Psoas muscle (tissue), 8 donors: ENCODE results near the gene ANXA3. TPM values are rescaled to one million over a fixed set of nuclear protein-coding genes. Genes with fewer than 3 reads are reported as not detected.

Experiments
- ATAC-seq, 4 donors: fragments of 200-7000 bp; cut with Tn5 transposase; one replicate each; pipeline ENCODE4 v1.9.1; 2020; ENCODE audit warnings: moderate library complexity in 3 of 4, mild to moderate bottlenecking in 2 of 4
- DNase-seq, 2 donors: peaks; one replicate each; pipeline ENCODE4 v3.0.0-alpha.2; 2020
- H3K27ac ChIP-seq: fragments of 200-600 bp; one replicate; pipeline ENCODE4 v1.8.0; 2022
- H3K27me3 ChIP-seq, 3 donors: fragments of 200-600 bp in 1 of 3; one replicate each; pipeline versions ENCODE4 v1.6.1 to v1.8.0; 2013 to 2022; ENCODE audit warnings: low read length in 2 of 3, mild to moderate bottlenecking in 2 of 3, moderate library complexity in 1 of 3; ENCODE audit not compliant: insufficient read depth in 3 of 3
- H3K36me3 ChIP-seq, 2 donors: fragments of 200-600 bp in 1 of 2; one replicate each; pipeline versions ENCODE4 v1.6.1 to v1.8.0; 2013 to 2022; ENCODE audit warnings: low read depth in 1 of 2, mild to moderate bottlenecking in 1 of 2, moderate library complexity in 1 of 2; ENCODE audit not compliant: insufficient read depth in 1 of 2
- H3K4me1 ChIP-seq: fragments of 200-600 bp; one replicate; pipeline ENCODE4 v1.8.0; 2022
- H3K4me3 ChIP-seq: fragments of 200-600 bp; one replicate; pipeline ENCODE4 v1.8.0; 2022; ENCODE audit warnings: mild to moderate bottlenecking
- H3K9me3 ChIP-seq: fragments of 200-600 bp; one replicate; pipeline ENCODE4 v1.8.0; 2022
- CTCF ChIP-seq: fragments of 200-600 bp; IDR thresholded peaks from one replicate; pipeline ENCODE4 v1.8.0; 2022; ENCODE audit warnings: antibody characterized with exemption
- WGBS, 3 donors: extraction: QIAGEN DNeasy Blood & Tissue Kit; methylation state at CpG; one replicate each; pipeline versions ENCODE4 v1.1.6 to v1.1.7; 2013; 5-methylcytosine and 5-hydroxymethylcytosine counted together
- intact Hi-C, 2 donors: fragments of 100-400 bp; cut with DNase I; formaldehyde crosslinking; loops; one replicate each; pipeline versions ENCODE4 v1.11.0 to v1.14.2; 2022
- polyA plus RNA-seq, 3 donors: library from polyadenylated mRNA; stranded (reverse); fragments of 200-250 nt; gene quantifications; one replicate each; pipeline ENCODE4 v1.2.3, GENCODE V29; 2013
- total RNA-seq, 4 donors: library from RNA; stranded (reverse); fragmentation: NEBNext Ultra II Directional in 2 of 4; extraction: Animal tissue kit (Norgen Biotek cat#: 25700) in 2 of 4; gene quantifications; one replicate each; pipeline versions ENCODE4 v1.2.1 to v1.2.4, GENCODE V29; 2021 to 2023
- donor health status: healthy with polysubstance abuse.
- donor health status: DM: no; HTN: no; CAD: no; lungs with moderate emphysema.
- donor health status: Bipolar disorder and iron deficiency.
- donor health status: healthy.
- donor health status: DM: yes; HTN: yes; CAD: no.
- donor health status: DM: no; HTN: no; CAD: no.
- donor health status: DM: no; HTN: no; CAD: no.
- donor health status: DM: yes; HTN: yes; CAD: no.

Gene ANXA3
- total and polyA plus RNA-seq, 7 donors = 11.8 to 27.6 (median 18.1) TPM

GRCh38 chr4:78533854-78534253 lies 17.7 kb upstream of the ANXA3 start:
- no peaks in the 10 kb centered on the region for H3K36me3 ChIP-seq
- H3K27me3 ChIP-seq = no peaks in the 10 kb centered on the region
- H3K4me1 ChIP-seq = no peaks in the 10 kb centered on the region
- H3K9me3 ChIP-seq = no peaks in the 10 kb centered on the region
- H3K4me3 ChIP-seq = no peak overlapping the region
- intact Hi-C loops = no loop called here
- TF ChIP-seq CTCF = no peak
- H3K27ac ChIP-seq = no peak overlapping the region
- ATAC-seq (no peak), DNase-seq (no peak)
- 77 to 94% (median 79%) methylated on average over 5 of the region's 5 CpGs for WGBS, 3 donors

GRCh38 chr4:78534286-78534955 lies 17.1 kb upstream of the ANXA3 start:
- Histone ChIP-seq H3K4me3 (no peak overlapping the region), H3K27me3 (no peaks in the 10 kb centered on the region), H3K4me1 (no peaks in the 10 kb centered on the region), H3K36me3 (no peaks in the 10 kb centered on the region), H3K27ac (no peak overlapping the region), H3K9me3 (no peaks in the 10 kb centered on the region)
- ATAC-seq = no peak
- no peak for TF ChIP-seq CTCF
- DNase-seq = no peak
- intact Hi-C loops = no loop called here
- WGBS, 3 donors = 82 to 92% (median 83%) methylated on average over 4 of the region's 4 CpGs

DNA sequence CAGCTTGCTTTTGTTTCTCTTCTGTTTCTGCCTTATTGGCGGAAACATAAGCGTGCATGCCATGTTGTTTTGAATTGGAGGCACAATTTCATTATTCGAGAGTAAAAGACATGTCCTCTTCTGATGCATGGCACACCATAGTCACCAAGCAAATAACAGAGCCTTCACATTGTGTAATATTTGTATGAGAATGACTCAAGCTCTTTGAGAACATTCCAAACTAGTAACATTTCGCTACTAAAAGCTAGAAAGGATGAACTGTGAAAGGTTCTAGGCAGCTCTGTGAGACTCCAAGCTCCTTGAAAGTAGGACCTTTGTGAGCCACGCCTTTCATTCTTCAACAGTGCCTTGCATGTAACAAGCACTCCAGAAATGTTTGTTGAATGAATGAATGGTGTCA lies 9.2 kb upstream of the ANXA3 start:
- WGBS, 3 donors = 77 to 92% (median 91%) methylated on average over 5 of the region's 5 CpGs
- Histone ChIP-seq H3K9me3 (no peaks in the 10 kb centered on the region), H3K4me3 (no peak overlapping the region), H3K36me3 (no peaks in the 10 kb centered on the region), H3K27ac (no peak overlapping the region), H3K4me1 (no peaks in the 10 kb centered on the region), H3K27me3 (no peaks in the 10 kb centered on the region)
- ATAC-seq = no peak
- no peak for DNase-seq
- intact Hi-C loops = no loop called here
- no peak for TF ChIP-seq CTCF

DNA sequence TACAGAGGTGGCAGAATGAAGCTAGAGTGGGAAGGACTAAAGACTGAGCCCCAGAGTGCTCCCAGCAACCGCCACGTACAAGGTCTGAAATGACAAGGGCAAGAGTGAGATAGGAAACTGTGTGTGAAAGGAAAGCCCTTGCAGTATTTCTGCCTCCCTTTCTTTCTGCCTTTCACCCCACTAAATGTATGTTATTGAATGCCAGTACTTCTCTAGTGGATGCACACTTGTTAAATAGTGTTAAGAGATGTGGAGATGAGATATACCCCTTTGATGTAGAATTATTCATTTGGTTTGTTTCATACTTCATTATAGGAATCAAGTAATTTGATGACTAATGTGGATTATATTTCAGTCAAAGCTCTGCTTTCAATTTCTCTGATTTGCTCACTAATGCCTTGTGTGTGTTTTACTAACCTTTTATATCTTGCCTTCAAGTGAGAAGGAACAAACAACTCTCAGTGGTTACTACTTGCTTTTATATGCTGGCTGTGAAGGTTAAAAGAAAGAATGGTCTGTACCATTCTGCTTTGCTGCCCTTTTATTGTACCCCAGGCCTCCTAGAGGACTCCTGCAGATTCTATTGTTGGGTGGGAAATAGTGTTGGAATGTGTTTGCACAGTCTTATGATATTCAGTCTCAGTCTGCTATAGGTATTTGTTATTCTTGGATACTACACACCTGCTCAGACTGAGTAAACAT lies 8.0 kb upstream of the ANXA3 start:
- no peaks in the 10 kb centered on the region for H3K9me3 ChIP-seq
- ATAC-seq (no peak), DNase-seq (no peak)
- 88 to 97% (median 93%) methylated on average over 2 of the region's 2 CpGs for WGBS, 3 donors
- H3K36me3 ChIP-seq = no peaks in the 10 kb centered on the region
- no peaks in the 10 kb centered on the region for H3K4me1 ChIP-seq
- no peak for TF ChIP-seq CTCF
- intact Hi-C loops = no loop called here
- no peak overlapping the region for H3K4me3 ChIP-seq
- H3K27me3 ChIP-seq = no peaks in the 10 kb centered on the region
- no peak overlapping the region for H3K27ac ChIP-seq
